AG08396 (cell line): ENCODE results near the gene TNRC6B.
"Not testable (repeated sequence)": the region's sequence is repeated elsewhere in the genome, so short reads cannot be mapped to it uniquely, and the experiment has no call there.

Experiments
- DNase-seq: peaks from one replicate; pipeline ENCODE4 v3.0.0; 2012; ENCODE audit warnings: low spot score, mixed read lengths

Gene TNRC6B

DNA sequence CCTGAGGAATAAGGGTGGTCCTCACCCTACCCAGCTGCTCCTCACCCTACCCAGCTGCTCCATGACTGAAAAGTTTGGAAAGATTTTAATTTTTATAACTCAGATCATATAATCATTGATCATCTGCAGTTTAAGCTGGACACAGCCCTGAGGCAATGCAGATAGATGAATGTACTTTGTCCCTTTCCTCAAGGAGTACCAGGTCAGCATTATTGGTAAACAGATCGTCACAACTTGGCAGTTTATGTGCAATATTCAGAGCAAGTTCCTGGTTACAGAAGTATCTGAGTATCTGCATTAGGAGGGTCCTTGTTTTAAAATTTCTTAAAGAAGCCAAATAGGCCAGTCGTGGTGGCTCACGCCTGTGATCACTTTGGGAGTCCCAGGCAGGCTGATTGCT, 3.6 kb downstream of the TNRC6B start:
- no peak for DNase-seq

DNA sequence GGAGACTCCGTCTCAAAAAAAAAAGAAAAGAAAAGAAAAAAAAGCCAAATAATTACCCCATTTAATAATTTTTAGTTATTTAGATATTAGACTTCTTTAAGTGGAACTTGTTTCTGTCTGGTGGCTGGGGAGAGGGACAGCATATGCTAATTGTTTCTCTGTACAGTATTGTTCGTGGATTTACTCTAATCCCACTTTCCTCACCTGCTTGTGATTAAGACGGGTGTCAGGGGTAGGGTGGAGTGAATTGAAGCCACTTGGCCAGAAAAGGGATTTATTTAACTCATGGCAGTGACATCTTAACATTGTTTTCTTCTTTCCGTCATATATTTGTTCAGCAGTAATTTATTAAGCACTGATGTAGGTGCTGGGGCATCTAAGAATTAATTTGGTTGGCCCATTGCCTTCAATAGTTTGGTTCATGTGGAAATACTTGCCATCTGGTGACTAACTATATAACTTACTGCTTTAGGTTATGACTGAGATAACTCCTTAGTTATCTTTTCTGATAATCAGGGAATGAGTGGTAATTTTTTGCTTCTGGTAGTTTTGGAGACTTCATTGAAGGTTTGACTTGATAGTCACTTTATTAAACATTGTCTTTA, 4.6 kb downstream of the TNRC6B start:
- no peak for DNase-seq

DNA sequence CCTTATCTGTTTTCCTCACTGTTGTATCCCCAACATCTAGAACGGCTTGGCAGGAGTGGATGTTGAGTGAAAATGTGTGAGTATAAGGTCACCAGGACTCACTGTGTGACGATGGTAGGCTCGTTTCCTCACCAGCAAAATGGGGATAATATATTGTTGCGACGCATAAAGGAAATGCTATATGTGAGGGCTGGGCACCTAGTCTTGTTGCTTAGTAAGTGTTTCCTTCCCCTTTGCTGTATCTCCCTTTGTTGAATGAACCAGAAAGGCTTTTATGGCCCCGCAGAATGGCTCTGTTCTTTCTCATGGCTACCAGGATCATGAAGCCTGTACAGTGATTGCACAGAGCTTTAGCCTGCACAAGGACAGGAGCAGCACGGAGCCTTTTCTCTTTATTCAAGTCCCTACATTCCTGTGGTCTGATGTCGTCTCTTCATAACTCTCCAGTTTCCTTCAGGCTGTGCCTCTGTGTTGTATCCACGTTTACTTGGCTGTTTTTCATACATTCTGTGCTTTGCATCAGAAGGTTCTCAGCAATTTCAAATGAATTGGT, 5.4 kb downstream of the TNRC6B start:
- DNase-seq: peak; percentile 59

DNA sequence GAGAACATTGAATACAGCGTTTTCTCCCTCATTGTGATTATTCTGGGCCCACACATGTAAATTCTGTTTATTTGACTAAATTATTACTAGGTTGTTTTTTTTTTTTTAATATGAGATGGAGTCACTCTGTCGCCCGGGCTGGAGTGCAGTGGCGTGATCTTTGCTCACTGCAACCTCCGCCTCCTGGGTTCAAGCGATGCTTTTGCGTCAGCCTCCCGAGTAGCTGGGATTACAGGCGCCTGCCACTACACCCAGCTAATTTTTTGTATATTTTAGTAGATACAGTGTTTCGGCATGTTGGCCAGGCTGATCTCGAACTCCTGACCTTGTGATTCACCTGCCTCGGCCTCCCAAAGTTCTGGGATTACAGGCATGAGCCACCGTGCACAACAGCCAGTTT, 5.9 kb downstream of the TNRC6B start:
- not testable (repeated sequence) for DNase-seq

DNA sequence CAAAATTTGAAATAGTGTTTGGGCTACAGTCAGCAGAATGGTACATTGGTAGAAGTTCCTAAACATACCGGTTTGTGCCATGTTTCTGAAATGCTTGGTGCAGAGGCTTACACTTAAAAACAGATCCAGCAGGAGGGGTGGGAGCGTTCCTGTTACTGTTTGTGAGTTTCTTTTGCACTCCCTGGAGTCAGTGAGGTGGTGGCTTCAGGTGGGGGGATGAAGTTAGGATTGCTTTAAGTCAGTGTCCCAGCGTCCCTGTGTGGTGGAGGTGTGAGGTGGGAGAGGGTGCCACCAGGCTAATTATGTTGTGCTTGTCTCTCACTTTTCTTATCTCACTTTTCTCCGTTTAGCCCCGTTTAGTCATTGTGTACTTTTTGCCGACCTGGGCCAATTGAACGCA, 9.7 kb downstream of the TNRC6B start:
- DNase-seq: no peak

DNA sequence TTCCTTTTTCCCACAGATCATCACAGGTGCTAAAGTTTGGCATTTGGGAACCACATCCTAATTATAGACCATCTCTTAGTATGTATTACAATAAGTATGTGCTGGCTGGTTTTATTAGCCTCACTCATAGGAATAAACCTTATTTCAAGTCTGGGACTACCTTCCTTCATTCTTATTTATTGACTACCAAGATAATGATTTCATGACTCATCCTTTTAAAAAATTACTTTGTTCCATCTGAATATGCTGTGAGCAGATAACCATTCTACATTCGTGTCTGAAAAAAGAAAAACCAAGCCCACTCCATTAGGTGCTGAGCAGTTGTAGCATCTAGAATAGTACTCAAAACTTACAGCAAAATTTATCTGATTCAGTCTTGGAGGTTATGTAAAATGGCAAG, 12.3 kb downstream of the TNRC6B start:
- no peak for DNase-seq

DNA sequence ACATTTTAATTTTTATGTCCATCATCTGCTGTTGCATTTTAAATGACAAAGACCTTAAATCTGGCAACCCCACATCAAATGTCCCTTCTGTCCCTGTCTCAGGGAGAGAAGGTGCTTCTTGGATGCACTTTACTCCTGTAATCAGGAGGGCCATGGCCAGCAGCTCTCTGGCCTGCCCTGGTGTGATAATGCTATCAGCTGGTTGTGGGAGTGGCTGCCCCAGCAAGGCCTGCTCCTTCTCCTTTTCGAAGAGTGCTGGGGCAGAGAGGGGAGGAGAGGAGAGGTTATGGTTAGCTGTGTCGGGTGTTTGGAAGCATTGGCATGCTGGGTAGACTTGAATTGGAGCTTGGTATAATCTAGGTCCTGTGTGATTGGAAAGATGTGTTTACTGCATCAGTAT, 12.8 kb downstream of the TNRC6B start:
- DNase-seq: no peak

DNA sequence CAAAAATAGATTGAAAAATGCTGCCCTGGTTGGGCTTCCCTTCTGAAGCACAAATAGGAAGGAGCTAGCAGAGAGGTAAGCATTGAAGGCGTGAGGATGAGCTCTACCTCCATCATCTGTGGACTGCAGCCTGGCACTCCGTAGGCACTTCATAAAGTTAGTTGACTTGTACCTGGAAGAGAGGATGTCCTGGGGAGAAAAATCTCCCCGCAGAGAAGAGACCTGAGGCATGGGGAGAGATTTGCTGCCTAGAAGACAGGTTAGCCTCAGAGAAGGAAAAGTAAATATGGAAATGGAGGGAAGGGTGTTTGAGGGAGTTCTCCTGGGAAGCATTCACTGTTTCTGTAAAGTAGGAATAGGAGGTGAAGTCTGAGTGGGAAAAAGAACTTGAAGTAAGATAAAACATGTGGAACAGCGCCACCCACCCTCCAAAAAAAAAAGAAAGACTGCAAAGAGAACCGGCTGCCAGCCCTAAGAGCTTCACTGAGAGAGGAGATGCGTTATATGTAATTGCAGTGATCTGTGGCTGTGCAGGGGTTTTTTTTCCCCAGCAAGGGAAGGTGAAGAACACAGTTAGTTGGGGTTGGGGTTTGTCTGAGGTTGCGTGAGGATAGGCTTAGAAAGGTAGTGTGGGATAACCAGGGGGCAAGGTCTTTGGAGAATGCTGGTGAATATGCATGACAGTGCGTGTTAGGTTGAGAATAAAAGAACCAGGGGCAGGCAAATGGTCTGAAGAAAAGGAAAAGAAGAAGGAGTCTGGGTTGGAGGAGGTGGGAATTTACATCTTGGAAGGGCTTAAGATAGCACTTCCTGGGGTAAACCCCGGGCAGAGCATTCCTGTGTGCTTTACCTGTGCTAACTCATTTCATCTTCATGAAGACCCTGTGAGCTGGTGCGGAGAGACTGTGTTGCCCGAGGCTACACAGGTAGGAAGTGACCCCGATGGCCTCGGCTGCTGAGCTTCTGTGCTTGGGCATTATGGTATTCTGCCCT, 16.0 kb downstream of the TNRC6B start:
- DNase-seq: no peak

DNA sequence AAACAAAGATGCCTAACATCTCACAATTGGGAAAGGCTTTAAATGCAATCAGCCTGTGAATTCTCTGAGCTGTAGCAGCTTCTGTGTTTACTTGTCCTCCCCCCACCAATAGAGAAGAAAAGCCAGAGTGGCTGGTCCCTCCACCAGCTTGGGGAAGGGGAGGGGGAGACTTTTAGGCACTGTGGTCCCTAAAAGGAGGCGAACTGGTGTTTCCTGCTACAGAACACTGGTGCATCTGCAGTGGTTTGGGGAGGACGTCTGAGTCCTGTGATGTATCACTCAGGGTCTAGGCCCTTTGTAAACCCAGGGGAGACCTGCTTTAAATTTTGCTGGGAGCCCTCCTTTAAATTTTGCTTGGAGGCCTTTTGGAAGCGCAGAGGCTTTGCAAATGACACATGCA, 16.9 kb downstream of the TNRC6B start:
- no peak for DNase-seq

DNA sequence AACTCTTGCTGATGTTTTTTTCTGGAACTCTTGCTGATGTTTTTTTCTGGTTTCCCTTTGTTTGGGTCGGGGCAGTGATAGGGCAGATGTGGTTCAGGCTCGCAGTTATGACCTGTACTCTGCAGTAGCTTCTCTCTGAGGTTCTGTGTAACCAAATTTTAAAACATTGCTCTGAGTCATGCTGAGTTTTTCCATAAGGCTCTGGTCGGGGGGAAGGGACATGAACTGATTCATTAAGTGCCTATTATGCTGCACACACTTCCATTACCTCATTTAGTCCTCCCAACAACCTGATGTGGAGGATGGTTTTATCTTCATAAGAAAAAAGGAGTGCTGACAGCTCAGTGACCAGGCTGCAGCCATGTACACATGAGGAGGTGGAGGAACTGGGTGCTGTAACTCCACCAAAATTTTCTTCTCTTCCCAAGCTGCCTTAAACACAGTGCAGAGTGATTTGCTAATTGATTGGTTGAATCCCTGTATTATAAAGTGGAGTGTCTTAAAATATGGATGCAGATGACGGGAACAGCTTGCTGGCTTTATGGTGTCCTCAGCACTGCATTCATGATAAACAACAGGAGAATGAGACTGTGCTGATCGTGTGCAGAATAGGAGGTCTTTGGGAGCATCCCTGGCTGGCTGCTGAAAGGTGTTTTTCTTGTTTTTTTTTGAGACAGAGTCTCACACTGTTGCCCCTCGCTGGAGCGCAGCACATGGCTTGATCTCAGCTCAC, 19.1 kb downstream of the TNRC6B start:
- peak; percentile 75 for DNase-seq

DNA sequence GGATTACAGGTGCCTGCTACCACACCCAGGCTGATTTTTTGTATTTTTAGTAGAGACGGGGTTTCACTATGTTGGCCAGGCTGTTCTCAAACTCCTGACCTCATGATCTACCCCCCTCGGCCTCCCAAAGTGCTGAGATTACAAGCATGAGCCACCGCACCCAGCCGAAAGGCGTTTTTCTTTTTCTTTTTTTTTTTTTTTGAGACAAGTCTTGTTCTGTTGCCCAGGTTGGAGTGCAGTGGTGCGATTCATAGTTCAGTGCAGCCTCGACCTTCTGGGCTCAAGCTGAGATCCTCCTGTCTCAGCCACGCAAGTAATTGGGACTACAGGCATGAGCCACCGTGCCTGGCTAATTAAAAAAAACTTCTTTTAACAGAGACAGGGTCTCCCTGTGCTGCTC, 19.7 kb downstream of the TNRC6B start:
- DNase-seq: not testable (repeated sequence)

DNA sequence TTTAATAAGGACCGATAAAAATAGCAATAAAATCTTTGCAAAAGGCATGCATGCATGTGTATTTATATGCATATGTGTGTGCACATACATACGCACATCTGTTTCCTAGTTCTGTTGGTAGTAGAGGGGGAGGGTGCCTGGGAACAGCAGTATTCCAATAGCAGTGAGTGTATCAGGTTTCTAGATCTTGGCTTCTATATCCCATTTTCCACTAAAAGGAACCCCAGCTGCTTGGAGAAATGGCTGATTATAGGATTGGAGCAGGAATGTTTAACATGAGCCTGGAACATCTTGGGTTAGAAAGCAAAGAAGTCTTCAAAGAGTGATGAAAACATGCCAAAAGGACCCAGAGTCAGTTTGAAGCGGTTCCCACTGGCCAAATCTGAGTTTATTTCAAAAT, 21.0 kb downstream of the TNRC6B start:
- no peak for DNase-seq

DNA sequence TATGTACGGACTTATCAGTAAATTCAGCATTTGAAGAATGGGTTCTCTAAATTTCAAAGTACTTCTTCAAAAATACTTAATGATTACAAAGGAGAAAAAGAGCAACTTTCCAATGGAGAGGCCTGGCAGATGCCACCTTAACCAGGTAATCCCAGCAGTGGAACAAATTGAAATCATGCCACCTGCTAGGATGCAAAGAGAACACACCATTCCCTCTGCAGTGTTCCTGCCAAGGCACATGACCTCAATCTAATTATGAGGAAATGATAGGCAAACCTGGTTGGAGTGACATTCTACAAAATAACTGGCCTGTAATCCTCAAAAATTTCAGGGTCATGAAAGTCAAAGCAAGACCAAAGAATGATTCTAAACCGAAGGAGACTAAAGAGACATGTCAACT, 21.5 kb downstream of the TNRC6B start:
- DNase-seq: no peak

DNA sequence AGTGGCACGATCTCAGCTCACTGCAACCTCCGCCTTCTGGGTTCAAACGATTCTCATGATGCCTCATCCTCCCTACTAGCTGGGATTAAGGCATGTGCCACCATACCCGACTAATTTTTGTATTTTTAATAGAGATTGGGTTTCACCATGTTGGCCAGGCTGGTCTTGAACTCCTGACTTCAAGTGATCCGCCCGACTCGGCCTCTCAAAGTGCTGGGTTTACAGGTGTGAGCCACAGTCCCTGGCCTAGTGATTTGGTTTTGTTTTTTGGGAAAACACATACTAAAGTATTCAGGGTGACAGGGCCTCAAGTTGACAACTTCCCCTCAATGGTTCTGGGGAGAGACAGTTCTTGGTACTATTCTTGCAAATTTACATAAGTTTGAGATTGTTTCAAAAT, 22.1 kb downstream of the TNRC6B start:
- no peak for DNase-seq

DNA sequence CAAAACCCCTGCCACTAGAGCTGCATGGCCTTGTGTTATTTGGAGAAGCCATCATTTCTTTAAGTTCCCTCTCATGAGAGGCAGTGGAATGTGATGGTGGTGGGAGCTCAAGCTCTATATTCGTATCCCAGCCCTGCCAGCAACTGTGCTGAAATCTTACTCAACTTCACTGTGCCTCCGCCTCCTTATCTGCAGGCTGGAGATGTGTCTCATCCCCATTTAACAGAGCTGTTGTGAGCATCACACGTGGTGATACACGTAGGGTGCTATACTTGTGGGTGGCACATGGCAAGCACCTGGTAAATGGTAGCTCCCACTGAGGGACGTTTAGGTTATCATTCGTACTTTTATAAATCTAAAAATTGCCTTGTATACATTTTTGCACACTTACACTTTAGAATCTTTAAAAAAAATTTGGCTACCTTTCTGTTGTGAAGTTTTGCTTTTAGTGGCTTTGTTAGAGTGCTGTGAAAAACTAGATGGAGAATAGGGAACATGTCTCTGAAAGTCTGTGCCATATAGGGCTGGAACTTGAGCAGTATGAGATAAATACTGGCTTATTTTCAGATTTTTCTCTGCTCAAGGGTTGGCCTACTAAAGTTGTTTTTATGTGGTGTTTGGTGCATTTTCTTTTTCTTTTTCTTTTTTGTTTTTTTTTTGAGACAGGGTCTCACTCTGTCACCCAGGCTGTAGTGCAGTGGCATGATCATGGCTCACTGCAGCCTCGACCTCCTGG, 23.2 kb downstream of the TNRC6B start:
- DNase-seq: no peak

DNA sequence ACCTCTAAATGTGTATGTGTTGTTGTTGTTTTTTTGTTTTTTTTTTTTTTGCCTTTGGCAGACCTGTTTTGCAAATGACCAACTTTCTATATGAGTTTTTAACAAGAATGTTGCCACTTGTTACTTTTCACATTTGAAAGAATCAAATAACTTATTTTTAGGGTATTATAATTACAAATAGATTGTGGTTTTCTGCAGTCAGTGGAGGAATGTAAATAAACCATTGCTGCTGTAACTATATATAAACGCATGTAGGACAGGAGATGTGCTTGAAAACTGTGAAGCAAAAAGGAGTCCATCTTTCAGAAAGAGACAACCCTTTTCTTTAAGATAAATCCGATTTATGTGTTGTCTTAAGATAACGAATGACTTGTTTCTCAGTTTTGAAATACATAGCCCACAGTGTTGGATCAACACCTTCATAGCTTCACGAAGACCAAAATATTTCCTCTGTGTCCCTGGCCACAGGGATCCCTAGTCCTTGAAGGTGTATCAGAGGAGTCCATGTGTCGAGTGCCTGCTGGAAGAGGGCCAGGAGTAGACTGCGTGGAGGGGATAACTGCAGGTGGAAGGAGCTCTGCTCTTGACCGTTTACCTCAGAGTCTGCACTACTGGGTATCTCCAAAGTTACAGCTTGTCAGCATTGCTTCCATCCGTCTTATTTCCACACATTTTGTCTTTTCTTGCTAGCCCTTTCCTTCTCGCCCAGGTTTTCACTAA, 24.7 kb downstream of the TNRC6B start:
- no peak for DNase-seq

DNA sequence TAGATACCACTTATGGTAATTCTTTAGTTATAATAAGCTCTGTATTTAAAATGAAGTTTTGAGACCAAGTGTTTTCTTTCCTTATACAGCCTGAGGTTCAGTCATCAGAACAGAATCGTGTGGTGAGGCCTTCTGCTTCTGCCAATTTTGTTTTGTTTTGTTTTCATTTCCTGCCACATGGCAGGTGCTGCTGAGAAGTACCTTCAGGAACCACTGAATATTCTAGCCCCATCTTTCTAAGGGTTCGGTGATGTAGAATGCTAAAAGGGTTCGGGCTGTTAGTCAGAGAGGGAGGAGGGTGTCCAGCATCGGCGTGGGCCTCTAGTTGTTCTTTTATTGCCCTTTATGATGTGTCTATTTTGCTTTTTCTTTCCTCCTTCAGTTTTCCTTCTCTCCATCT, 25.8 kb downstream of the TNRC6B start:
- no peak for DNase-seq

DNA sequence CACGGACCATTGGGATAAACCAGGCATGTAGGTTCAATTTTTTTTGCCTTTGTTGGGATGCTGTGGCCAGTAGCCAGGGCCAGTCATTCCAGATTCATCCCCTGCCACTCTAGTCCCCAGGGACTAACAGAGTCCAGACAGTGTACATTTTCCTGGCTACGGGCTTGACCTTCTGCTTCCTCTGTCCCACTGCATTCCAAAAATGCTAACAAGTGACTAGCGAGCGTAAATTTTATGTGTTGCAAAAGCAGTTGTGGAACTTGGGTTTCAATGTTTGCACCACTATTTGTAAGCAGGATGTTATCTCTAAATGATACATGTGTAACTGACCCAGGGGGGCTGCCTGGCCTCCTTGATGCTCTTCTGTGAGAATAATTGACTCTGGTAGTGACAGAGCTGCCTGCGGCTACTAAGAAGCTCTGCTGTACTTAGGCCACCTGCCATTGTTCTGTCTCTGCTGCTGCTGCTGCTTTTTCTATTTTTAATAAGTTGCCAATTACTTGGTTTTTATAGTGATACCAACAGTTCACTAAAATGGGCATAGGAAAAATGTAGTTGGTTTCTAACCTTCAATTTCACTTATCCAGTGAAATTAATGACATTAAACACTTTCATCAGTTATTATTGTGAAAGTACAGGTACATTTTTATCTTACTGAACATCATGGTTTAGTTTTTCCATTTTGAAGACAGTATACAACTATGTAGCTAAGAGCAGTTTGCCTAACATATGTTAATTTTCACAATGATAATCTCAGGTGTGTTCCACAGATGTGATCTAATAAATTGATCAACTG, 26.8 kb downstream of the TNRC6B start:
- peak; percentile 68 for DNase-seq

DNA sequence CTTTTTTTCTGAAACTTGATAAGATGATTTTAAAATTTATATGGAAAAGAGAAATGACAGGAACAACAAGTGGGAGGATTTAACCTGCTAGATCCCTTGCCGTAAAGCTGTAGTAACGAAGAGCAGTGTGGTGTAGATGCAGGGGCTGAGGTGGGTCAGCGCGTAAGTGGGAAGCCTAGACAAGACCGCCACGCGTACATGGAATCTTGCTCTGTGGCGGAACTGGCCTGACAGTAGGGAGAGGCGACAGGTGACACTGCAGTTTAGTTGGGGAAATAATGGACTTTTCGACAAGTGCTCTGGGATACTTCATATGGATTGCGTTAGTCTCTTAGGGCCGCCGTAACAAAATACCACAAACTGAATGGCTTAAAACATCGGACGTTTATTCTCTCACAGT, 28.8 kb downstream of the TNRC6B start:
- no peak for DNase-seq

DNA sequence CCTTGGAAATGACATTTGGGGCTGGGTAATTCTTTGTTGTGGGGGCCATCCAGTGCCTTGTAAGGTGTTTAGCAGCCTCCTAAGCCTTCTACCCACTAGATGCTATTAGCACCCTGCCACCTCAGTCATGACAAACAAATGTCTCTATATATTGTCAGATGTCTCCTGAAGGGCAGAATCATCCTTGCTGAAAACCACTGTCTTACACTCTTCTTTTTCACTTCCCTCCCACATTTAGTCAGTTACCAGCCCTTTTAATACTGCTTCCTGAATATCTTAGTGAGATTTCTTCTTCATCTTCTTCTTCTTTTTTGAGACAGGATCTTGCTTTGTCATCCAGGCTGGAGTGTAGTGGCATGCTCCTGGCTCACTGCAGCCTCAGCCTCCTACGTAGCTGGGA, 33.1 kb downstream of the TNRC6B start:
- DNase-seq: no peak
